ENCODE results near the gene ANTXR1.

The ANTXR1 gene

DNA sequence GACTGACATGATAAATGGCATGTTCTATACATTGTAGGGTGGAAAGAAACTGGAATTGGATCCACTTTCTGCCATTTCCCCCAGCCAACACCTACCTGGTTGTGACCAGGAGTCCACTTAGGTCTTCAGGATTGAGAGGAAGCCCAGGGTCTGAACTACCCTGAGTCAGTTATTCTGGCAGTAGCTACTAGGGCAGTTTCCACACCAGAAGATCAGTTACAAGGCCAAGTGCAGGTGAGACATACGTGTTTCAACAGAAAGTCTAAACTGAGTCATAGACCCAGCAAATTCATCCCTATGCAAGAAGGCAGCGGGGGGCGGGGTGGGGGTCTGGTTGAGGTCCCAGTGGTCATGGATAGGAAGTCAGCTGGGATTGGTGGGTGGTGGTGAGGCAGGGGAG lies 21.9 kb downstream of the ANTXR1 start:
- DNase-seq = no peak

DNA sequence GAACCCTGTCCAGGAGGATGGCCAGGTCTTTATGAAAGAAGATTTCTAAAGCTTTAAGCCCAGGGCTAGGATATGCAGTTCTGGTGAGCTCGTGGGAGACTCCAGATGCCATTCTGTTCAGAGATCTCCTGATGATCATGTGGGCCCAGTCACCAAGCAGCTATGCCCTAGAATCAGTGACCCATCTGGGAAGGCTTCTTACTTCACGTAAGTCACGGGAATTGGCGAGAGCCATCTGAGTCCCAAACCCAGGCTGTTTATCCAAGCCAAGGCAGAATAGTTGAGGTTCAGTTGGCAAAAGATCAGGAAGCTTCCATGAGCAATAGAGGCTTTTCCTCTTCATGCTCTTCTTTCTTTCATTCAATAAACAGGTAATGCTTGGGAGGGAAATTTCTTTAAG lies 23.9 kb downstream of the ANTXR1 start:
- DNase-seq = no peak

DNA sequence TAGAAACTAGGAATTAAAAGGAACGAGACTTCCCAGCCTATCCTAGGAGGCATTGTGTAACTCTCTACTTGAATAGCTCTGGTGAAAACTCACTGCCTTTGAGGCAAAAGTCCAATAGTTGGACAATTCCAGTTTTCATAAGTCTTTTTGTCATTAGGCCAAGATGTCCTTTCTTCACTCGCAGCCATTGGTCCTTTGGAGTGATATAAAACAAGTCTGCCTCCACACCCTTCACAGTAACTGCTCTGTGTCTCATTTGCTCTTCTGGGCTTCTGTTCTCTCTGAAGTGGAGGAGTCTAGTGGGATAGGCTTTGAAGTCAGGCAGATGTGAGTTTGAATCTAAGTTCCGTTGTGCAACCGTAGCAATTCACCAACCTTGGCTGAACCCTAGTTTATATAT lies 28.2 kb downstream of the ANTXR1 start:
- no peak for DNase-seq

DNA sequence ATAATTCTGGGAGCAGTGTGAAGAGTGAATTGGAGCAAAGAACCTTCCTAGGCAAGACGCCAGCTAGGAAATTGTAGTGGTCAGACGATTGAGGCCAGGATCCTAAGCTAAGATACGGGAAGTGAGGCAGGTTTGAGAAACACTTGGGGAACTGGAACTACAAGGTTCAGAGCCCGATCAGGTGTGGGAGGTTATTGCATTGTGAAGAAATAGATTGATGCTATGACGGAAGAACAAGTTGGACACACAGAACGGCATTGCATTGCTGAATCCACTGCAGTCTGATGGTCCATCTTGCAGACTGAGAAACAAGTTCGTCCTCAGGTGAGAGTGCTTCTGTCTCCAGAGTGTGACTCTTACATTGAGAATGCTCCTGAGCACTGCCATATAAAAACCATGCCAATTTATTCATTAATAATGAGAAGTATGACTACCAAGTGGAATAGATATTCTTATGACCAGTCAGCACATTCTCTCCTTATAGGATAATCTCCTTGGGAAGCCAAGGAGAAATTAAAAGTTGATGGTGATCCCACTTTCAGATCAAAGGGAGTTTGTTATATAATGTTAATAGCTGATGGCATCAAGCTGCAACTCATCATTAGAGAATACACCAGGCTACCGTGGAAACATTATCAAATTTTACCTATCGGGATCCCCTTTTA lies 30.9 kb downstream of the ANTXR1 start:
- no peak for DNase-seq

DNA sequence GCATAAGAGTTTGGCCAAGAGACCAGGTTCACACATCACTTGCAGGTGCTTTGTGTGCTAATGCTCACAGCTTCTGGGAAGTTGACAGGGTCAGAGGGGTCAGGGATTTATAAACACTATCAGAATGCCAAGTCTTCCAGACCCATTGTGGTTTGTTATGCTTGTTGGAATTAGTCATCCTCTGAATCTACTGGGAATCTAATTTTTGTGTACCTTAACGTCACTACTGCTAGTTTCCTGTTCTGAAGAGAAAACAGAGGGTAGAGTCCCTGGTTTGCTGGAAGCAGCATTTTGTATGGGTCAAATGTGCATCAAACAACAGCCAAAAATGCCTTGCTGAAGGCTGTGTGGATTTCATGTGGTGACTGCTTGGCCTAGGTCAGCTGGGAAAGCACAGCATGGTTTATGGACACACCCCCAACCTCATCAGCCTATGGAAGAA lies 33.3 kb downstream of the ANTXR1 start:
- no peak for DNase-seq

DNA sequence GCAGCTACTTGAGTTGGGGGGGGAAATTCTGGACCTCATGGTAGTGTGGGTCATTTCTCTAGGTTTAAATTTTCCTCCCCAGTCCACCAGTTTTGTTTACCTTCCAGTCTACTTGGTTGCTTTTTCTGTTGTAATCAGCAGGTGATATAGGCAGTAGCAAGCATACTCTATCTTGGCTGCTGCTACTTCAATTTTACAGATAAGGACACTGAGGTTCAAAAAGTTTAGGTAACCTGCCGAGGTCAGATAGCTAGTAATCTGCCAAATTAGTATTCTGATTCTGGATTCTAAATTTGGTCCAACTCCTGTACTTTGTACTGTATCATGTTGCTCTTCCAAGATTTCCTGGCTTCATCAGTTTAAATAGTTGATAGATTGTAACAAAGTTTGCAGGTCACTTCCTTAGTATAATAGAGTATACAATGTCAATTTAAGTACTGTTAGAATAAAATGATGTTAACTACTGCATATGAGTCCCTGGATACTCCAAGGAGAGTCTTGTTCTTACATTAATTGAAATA lies 34.7 kb downstream of the ANTXR1 start:
- no peak for DNase-seq

DNA sequence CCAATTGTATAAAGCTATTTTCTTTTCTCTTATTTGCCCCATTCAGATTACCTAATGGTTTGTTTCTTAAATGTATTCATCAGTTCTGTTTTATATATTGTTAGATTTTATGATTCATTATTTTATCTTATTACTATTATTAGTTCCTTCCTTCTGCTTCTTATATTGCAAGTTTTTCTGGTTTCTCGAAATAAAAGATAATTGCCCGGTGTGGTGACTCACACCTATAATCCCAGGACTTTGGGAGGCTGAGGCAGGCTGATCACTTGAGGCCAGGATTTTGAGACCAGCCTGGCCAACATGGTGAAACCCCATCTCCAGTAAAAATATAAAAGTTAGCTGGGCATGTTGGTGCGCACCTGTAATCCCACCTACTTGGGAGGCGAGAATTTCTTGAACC lies 37.8 kb downstream of the ANTXR1 start:
- DNase-seq = no peak

DNA sequence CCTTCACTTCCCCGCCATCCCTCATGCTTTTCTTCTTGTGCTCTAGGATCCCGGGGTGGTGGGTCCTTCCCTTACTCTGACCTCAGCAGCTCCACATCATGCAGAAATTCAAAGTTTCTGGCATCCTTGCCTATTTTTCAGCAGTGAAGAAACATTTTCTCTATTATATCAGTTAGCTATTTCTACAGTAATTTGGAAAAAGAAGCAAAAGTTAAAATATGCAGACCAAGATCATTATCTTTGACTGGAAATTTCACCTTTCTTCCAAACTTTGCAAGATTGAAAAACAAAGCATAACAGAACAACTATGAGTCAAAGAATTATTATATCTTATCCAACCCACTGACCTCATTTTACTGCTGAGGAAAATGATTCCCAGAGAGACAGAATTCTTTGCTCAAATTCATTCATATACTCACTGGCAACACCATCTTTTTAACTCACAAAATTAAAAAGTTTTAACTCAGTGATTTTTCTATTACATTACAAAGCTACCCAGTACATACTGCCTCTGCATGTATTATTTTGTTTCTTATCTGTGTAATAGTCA lies 40.5 kb downstream of the ANTXR1 start:
- DNase-seq = no peak

DNA sequence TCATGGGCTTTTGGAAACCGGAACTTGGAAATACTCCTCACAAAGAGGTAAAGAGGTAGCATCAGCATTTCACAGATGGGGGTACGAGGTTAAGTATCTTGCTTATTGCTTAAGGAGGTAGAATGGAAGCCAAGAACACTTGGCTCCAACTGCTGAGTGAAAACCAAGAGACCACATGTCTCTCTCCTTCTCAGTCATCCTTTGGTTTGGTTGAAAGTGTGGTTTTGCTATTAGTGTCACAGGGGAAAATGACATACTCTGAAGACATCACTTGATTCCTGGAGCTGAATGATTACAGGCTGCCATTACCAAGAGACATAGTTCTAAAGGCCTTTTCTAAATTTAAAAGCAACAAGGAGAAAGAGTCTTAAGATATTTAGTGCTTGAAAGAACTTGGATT lies 41.5 kb downstream of the ANTXR1 start:
- no peak for DNase-seq

DNA sequence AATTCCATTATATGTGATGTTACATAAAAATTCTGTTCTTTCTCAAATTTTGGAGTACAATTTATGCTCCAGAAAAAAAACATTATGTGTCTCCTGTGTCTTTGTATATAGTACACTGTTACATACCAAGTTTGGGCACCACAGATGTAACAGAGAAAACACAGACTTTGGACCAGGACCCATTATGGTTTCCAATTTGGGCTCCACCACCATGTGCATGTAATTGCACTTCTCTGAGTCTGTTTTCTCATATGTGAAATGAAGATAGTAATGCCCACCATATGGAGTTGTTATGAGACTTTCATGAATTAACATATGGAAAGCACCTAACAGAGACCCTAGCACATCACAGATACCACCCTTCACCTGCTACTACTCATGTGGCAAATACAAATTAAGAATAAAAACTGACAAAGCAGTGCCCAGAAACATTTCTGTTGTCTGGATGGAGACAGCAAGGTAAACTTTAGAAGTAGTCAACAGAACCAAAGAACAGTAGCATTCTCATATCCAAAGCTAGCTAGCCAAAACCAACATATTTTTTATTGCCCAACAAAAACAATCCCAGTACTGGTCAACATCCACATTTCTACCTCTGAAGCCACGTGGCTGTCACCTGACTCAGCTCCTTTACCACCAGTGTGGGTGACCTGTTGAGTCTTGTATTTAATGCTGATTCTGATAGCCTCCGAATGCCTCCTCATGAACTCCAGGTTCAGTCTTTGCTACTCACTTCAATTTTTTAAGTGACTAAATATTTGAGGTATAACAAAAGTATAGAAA lies 42.9 kb downstream of the ANTXR1 start:
- DNase-seq = no peak

DNA sequence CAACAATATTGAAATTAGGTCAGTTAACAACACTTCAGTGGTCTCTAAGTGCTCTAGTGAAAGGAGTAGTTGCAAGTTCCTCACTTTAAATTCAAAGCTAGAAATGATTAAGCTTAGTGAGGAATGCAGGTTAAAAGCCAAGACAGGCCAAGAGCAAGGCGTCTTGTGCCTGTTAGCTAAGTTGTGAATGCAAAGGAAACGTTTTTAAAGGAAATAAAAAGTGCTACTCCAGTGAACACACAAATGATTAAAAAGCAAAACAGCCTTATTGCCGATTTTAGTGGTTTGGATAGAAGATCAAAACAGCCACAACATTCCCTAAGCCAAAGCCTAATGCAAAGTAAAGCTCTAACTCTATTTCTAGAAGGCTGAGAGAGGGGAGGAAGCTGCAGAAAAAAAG lies 44.7 kb downstream of the ANTXR1 start:
- DNase-seq = no peak

DNA sequence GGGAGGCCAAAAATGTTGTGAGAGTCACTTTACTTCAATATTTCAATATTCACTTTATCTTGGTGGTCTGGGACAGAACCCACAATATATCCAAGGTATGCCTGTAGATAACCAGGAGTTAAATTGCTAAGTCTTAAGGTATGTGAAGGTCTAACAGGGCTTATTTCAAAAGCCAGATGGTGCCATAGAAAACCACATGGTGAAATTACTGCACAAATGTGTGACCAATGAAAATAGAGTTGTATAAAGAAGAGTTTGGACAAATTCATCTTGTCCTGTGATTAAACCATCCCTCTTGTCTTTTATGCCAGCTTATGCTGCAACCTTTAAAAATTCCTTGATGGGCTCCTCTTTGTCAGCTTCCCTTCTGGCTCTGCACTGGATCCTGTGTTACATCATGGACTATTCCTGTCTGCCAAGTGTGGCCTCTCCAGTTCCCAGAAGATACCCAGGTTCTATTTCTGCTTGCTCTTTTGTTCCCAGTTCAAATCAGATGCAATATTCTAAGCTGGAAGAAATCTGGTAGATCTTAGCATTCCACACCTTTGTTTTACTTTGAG lies 46.8 kb downstream of the ANTXR1 start:
- no peak for DNase-seq

DNA sequence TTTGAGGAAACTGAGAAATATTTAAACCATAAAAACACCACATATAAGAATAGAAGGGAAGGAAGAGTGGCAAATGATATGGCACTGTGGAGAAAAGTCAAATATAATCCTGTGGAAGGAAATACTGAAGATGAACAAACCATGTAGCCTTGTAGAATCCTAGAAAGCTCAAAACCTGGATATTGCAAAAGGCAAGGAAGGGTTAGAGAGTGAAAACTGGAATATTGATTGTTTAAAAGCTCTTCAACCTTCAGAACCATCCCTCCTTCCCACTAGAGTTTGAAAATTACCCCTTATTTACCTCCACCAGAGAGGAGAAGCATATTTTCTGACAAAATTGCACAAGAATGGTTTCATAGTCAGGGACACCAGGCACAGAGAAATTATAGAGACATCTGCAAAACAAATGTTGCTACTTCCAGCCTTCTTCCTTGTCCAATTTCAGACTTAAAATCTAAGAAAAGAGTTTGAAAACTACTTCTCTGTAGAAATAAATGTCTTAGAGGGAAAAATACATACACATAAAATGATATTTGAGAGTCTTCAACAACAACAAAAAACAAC lies 48.0 kb downstream of the ANTXR1 start:
- DNase-seq = no peak

DNA sequence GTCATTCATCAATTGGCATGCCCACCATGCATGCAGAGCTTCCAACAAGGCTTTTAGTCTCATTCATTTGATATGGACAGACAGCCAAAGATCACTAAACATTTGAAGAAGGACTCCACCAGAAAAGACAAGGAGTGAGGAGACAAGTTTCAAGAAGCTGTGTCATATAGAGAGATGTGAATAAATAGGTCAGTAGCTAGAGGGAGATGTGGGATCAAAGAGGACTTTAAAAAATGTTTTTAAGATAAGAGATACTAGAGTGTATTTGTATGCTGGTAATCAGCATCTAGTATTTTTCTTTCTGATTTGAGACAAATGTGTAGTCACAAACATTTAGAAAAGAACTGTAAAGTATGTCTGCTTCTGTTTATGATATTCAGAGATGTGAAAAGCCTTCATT lies 48.5 kb downstream of the ANTXR1 start:
- DNase-seq = no peak

DNA sequence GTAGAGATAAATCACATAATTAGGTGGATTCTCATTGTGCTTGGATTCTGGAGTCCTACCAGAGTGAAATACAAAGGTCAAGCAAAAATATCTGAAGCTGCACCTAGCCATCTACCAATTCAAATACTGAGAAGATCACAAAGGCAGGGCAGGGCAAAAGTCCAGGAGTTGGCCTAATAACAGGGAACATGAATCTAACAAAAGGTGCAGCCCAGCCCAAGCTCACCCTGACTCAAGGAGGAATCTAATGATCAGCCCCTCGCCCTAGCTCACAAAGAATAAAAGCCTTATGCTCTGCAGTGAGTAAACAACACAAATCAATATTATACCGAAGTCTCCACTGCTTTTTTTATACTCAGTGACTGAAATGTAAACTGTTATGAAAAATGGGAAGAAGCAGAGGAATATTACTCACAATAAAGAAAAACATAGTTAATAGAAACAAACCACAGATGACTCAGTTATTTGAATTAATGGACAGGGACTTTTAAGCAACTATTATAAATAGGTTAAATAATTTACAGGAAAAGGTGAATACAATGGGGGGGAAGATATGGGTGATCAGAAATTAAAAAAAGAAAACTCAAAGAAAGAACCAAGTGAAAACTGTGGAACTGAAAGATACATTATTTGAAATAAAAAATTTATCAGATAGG lies 49.5 kb downstream of the ANTXR1 start:
- DNase-seq = no peak

DNA sequence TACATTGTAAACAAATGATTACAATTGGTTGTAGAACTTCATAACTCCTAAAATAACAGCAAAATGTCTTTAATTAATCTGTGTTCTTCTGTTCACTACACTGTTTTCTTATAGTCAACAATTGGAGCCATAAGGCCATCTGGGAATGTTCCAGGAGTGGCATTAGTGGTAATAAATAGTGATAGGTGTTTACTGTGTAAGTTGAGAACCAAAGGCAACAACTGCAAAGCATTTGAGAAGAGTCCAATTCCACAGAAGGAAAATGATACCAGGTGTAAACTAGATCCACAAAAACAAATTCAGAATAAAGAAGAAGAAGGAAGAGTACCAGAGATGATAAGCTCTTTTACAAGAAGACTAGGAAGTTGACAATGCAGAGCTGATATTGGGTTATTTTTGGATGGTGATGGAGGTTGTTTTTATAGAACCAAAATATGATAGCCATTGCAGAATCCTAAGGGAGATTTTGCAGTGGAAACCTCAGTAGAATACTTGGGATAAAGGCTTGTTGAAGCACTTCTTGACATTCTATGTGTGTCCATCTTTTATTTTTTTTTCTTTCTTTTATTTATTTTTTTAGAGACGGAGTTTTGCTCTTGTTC lies 52.9 kb downstream of the ANTXR1 start:
- DNase-seq = no peak

DNA sequence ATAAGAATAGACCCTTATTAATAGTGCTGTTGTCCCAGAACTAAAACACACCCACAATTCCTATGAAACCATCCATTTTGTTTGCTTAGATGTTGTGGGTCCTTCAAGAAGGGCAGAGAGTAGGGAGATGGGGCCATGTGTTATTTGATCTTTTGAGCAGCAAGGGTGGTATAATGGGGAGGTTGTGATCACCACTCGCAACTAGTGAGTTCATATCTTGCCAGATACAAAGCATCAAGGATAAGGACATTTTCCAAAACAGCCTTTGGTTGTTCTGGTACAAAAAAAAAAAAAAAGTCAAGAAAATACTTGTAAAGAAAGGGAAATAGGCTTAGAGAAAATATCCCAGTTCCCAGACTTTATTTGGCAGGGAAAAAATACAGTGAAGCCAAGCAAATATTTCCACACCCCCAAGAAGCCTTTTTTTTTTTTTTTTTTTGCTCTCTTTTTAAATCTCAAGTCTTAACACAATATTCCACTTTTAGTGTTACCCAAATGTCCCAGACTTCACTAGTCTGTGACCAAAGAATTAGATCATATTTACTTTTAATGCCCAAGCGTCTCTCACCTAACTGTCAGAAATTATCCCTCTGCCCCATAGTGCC lies 54.1 kb downstream of the ANTXR1 start:
- no peak for DNase-seq

DNA sequence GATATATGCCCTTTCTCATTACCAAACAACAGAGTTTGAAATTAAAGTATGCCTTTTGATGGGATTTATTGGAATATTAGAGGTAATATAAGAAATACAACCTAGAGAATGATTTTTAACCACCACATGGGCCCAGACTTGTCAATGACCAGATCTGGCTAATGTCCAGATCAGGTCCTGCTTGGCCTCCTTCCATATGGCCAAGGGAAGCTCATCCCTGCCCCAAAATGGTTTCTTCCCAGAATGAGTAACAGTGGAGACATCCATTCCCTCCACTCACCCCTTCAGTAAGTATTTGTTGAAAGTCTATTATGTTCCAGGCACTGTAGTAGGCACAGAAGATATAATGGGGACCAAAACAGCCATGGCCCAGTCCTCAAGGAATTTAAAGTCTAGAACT lies 54.9 kb downstream of the ANTXR1 start:
- DNase-seq = no peak

DNA sequence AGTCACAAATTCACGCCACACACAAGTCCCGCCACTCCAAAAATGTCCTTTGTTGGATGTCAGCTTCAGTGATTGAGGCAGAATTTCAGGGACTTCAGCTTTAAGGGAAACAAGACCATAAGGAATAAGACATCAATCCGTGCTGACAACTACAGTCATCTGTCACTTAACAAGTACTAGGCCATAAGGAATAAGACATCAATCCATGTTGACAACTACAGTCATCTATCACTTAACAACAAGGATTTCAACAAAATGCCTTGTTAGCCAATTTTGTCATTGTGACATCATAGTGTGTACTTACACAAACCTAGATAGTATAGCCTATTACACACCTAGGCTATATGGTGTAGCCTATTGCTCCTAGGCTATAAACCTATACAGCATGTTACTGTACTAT lies 58.0 kb downstream of the ANTXR1 start:
- DNase-seq = no peak

DNA sequence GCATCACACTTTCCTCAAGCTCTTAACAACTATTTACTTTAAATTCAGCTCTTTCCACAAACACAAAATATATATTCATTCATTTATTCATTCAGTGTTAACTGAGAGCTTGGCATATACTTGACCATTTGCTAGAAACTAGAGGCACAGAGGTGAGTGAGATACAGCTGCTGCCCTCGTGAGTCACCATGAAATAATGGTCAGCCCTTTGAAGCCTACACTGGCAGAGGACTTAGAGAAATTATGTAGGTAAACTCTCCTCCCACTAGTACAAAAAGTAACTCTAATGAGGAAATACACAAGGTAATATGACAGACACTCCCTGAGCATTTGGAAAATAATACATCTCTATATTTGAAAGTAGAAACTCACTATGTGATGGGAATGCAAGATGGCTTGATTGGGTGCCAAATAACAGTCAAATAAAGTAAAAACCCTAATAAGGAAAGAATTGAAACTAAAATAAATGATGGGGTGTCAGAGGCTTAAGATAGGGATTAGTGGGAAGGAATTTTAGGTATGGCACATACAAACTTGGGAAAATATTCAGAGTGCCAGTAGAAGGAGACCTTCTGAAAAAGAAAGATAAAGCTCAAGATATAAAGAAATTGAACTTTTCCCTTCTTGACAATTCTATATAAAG lies 61.1 kb downstream of the ANTXR1 start:
- no peak for DNase-seq

DNA sequence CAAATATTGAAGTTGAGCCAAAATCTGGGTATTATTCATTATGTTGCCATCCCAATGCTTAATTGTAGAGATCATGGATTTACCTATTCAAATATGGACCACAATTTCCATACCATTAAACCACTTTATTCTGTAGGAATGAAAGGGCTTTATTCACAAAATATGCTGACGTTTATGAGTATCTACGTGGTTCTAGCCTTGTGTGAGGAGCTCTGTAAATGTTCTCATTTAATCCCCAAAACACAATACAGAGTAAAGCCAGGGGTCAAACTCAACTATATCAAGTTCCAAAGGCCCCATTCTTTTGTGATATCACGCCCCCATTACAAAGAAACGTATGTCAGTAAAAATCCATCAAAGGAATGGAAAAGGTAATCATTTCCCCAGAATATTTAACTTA lies 61.9 kb downstream of the ANTXR1 start:
- DNase-seq = no peak

DNA sequence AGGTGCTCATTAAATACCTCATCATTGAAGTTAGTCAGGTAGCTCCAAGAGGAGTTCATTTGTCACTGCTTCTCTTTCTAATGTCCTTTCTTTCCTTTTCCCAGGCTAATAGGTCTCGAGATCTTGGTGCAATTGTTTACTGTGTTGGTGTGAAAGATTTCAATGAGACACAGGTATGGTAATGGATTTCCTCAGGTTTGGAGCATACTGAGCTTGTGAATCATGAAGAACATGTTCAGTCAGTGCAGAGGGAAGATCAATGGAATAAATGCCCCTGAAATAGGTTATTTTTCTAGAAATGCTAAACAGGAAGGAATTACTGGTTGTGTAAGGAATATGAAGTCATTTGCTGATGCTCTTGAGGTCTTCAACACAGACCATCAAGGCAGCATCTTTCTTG lies 62.5 kb downstream of the ANTXR1 start:
- DNase-seq = no peak
